IPS-18c (cell line): Measurements from ENCODE around the gene CA11.

Experiments used
- H3K4me3 ChIP-seq: 2 replicates; pipeline ENCODE4 v1.7.0; 2013; ENCODE audit warnings: low read depth, mild to moderate bottlenecking, low read length, moderate library complexity; ENCODE audit not compliant: insufficient read depth
- H3K9me3 ChIP-seq: one replicate; pipeline ENCODE4 v1.6.1; 2013; ENCODE audit warnings: mild to moderate bottlenecking, low read length, moderate library complexity; ENCODE audit not compliant: control insufficient read depth, insufficient read depth

Gene CA11

DNA sequence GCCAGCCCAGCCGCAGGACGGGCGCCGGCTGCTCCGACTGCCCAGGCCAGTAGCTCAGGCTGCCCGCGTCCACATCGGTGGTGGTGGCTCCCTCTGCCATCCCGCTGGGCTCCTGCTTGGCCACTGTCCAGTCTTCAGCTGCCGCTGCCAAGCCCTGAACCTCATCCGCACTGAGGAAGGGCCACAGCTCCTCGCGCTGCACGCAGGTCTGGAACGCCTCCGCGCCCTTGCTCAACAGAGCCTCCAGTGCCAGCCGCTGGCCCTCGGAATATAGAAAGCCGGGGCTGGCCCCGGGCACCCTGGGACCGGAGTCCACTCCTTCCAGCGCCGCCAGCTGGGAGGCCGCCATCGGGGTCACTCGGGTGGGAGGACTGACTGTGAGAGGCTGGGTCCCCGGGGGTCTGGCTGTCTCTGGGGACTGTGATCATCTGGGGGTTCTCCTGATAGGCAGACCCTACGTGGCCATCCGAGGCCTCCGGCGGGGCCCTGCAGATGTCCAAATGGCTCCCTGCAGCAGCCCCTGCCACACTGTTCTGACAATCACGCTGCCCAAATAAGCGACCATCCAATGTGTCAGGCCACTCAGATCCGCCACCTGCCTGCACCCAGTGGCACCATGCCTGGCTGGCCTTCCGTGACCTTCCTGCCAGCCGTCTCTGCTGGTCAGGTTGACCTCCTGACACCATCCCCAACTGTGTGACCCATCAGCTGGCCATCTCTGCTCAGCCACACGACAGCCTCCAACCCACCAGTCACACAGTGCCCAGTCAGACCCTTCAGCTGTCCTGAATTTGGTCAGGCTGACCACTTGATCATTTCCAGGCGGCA is 32.7 kb downstream of the CA11 start:
- H3K9me3 ChIP-seq: no peaks in the 10 kb centered on the region
- no peak overlapping the region for H3K4me3 ChIP-seq

GRCh38 chr19:48611872-48612271 is 34.1 kb downstream of the CA11 start:
- no peaks in the 10 kb centered on the region for H3K9me3 ChIP-seq

DNA sequence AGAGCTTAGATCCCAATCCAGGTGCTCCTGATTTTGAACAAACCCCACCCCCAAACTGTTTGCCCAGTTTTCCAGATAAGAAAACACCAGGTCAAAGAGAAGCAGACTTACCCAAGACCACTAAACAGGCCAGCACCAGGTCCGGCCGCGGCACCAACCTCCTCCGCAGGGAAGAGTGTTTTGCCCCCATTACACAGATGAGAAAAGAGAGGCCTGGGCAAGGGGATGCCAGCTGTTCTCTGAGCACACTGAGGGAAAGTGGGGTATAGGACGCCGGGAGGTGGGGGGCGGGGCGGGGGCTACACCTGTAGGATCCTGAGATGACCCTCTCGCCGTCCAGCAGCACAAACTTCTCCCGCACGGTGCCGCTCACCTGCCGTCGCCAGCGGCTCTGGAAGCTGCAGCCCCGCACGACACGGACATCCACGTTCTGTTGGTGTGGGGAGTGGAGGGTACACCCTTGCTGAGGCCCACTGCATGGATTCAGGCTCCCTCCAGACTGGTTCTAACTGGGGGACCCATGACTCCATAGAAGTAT is 36.3 kb downstream of the CA11 start:
- H3K4me3 ChIP-seq: no peak overlapping the region
- H3K9me3 ChIP-seq: no peaks in the 10 kb centered on the region

More at GRCh38 chr19:48611872-48612271, 34.1 kb downstream of the CA11 start:
- H3K4me3 ChIP-seq: no peak overlapping the region

GRCh38 chr19:48608798-48609263 is 37.2 kb downstream of the CA11 start:
- Histone ChIP-seq H3K4me3 (no peak overlapping the region), H3K9me3 (no peaks in the 10 kb centered on the region)

DNA sequence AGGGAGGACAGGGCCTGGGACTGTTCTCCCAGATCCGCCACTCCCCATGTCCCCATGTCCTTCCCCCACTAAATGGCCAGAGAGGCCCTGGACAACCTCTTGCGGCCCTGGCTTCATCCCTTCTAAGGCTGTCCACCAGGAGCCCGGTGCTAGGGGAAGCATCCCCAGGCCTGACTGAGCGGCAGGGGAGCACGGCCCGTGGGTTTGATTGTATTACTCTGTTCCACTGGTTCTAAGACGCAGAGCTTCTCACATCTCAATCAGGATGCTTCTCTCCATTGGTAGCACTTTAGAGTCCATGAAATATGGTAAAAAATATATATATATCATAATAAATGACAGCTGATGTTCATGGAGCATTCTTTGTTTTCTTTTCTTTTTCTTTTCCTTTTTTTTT is 38.6 kb downstream of the CA11 start:
- Histone ChIP-seq H3K4me3 (no peak overlapping the region), H3K9me3 (no peaks in the 10 kb centered on the region)

GRCh38 chr19:48606463-48607358 is 39.3 kb downstream of the CA11 start, which contains the start of gene SPACA4:
Gene SPACA4, plus strand, starts transcription at chr19:48606742. Its CDS starts 237 bp downstream, at chr19:48606979.
- H3K4me3 ChIP-seq: no peak within 1 kb of the TSS
- H3K9me3 ChIP-seq: no peaks in the 10 kb centered on the region

DNA sequence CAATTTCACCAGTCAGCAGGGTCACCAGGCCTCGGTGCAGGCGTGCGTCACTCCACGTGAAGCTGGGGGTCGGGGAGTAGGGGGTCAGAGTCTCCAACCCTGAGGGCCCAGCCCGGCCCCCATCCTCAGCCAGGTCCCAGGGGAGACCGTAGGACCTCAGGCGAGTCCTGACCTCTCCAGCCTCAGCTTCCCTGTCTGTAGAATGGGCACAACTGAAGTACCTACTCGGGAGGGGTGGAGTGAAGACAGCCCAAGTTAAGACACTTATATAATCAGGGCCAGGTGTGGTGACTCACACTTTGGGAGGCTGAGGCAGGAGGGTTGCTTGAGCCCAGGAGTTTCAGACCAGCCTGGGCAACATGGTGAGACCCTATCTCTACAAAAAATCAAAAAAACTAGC is 42.1 kb downstream of the CA11 start:
- no peak overlapping the region for H3K4me3 ChIP-seq
- no peaks in the 10 kb centered on the region for H3K9me3 ChIP-seq

DNA sequence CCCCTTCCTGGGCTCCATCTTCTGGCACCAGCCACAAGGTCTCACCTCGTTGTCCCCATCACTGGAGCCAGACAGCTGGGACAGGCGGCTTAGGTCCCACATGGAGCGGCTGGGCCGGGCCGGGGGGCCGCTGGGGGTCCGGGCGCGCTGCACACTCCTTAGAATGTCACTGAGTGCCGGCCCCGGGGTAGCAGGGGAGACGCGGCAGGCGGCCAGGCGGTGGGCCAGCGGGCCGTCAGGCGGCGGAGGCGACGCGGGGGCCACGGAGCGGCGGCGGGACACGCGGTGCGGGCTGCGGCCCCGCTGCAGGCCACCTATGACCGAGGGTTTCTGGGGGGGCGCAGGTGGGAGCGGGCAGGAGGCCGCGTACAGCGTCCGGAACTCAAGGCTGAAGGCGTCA is 42.5 kb downstream of the CA11 start:
- no peak overlapping the region for H3K4me3 ChIP-seq
- no peaks in the 10 kb centered on the region for H3K9me3 ChIP-seq

DNA sequence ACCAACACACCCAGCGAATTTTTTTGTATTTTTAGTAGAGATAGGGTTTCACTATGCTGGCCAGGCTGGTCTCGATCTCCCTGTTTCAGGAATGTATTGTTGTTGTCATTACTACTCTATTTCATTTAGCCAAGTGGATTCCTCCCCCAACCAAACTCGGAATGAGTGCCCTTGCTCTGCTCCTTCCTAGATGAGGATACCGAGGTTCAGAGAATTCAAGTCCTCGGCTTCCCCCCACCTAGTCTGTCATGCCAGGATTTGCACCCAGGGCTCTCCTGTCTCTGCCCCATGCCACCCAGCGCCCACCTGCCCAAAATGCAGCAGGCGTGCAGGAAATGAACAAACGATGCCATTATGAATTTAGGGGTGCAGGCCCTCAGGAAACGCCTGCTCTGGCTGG is 43.0 kb downstream of the CA11 start:
- no peak overlapping the region for H3K4me3 ChIP-seq
- no peaks in the 10 kb centered on the region for H3K9me3 ChIP-seq

DNA sequence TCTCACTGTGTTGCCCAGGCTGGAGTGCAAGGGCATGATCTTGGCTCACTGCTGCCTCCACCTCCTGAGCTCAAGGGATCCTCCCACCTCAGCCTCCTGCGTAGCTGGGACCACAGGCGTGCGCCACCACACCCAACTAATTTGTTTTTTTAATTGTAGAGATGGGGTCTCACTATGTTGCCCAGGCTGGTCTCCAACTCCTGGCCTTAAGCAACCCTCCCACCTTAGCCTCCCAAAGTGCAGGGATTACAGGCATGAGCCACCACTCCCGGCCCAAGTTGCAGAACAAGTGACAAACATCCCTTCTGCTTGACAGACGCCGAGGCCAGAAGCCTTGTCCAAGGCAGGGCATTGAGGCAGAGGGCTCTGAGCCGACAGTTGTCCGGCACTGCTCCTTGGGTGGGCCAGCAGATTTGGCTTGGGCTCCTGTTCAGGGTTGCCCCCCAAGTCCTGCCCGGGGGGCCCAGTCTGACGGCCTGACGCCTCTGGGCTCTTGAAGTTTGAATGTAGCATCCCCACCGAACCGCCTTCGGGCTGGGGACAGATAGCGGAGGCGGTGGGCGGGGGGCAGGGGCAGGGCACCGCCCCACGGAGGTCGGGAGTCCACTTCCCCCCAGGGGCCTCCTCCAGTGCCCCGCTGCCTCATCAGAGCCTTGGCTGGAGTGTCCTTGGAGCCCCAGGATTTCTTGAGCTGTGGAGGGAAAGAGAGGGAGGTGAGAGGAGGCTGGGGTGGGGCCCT is 45.1 kb downstream of the CA11 start:
- Histone ChIP-seq H3K9me3 (no peaks in the 10 kb centered on the region), H3K4me3 (no peak overlapping the region)

DNA sequence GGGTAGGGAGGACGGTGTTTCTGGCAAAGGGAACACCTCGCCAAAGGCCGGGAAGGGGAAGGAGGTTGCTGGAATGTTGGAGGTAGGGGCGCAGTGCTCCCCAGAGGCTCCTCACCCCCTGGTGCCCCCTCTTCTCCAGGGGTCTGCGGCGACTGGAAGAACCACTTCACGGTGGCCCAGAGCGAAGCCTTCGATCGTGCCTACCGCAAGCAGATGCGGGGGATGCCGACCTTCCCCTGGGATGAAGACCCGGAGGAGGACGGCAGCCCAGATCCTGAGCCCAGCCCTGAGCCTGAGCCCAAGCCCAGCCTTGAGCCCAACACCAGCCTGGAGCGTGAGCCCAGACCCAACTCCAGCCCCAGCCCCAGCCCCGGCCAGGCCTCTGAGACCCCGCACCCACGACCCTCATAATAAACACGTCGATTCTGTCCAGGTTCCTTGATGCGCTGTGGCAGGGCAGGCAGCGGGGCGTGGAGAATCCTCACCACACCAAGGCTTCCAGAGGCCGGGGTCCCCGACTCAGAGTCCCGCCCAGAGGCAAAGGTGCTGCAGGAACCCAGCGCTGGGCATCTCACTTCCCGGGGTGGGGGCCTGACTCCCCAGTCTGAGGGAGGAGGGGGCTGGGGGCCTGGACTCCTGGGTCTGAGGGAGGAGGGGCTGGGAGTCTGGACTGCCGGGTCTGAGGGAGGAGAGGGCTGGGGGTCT is 46.8 kb downstream of the CA11 start:
- Histone ChIP-seq H3K4me3 (no peak overlapping the region), H3K9me3 (no peaks in the 10 kb centered on the region)

DNA sequence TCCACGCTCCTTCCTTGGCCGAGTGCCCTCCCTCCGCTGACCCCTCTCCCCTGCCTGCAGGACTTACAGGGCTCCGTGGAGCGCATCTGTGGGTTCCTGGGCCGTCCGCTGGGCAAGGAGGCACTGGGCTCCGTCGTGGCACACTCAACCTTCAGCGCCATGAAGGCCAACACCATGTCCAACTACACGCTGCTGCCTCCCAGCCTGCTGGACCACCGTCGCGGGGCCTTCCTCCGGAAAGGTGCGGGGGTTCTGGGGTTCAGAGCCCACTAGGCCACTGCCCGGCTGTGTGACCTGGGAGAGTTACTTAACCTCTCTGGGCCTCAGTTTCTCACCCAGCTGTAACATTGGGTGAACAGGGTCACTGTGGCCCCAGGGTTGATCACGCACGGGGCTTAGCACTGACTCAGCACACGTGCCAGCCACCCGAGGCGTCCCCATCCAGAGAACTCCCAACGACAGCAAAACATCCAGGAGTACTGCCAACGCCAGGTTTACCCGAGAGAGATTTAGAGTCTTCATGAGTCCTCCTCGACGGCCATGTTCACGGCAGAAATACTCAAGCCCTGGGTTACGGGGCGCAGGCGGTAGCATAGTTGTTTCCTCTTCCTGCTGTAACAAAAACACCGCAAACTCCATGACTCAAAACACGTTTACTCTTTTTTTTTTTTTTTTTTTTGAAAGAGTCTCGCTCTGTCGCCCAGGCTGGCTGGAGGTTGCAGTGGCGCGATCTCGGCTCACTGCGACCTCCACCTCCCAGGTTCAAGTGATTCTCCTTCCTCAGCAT is 49.1 kb downstream of the CA11 start:
- Histone ChIP-seq H3K4me3 (no peak overlapping the region), H3K9me3 (no peaks in the 10 kb centered on the region)

GRCh38 chr19:48596237-48596636 is 49.8 kb downstream of the CA11 start:
- Histone ChIP-seq H3K9me3 (no peaks in the 10 kb centered on the region), H3K4me3 (no peak overlapping the region)

- Histone ChIP-seq H3K9me3 (no peaks in the 10 kb centered on the region), H3K4me3 (no peak overlapping the region)
Measured at GRCh38 chr19:48595833-48596232, 50.2 kb downstream of the CA11 start.

GRCh38 chr19:48595171-48595570 is 50.8 kb downstream of the CA11 start:
- Histone ChIP-seq H3K9me3 (no peaks in the 10 kb centered on the region), H3K4me3 (no peak overlapping the region)

- Histone ChIP-seq H3K4me3 (no peak overlapping the region), H3K9me3 (no peaks in the 10 kb centered on the region)
Measured at GRCh38 chr19:48591021-48591420, 55.0 kb downstream of the CA11 start.
